Fibroblast of skin of right quadriceps (primary cell): Measurements from ENCODE around the gene STK32C.
A peak's percentile ranks its signal among the peaks of the same experiment; 100 is the strongest.
"Not testable (repeated sequence)": the region's sequence is repeated elsewhere in the genome, so short reads cannot be mapped to it uniquely, and the experiment has no call there.

Experiments
- DNase-seq: peaks from one replicate; pipeline ENCODE4 v3.0.0-alpha.2; 2013

The STK32C gene

DNA sequence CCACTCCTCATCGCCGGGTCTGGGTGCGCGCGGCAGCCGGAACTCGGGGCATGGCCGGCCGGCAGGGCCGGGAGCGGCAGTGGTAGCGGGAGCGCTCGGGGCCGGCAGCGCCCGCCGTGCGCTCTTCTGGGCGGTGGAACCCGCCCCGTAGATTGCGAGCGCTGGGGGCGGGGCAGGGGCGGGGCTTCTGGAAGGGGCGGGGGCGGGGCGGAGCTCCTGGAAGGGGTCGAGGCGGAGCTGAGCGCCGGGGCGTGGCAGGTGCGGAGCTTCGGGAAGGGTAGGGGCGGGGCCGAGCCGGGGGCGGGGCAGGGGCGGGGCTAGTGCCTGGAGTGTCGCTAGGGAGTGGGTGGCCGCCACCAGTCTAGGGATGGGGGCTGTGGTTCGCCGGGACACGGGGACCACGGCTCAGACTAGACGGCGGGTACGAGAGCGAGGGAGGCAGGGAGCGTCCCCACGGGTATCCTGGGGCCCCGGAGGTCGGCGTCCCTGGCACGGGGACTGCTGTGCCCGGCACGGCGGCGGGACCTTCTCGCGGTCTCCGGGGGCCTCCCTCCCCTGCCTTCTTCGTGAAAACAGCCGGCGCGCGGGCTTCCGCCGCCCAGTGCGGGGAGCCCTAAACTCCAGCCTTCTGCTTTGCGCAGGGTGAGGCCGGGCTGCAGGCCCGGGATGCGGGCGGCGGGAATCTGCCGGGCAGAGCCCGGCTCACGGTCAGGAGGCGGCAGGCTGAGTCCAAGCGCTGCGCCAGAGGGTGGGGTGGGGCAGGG lies at the start of gene STK32C:
STK32C (minus strand) TSS at position 128 of the 764 bp plus-strand sequence; CDS start at position 11, 117 bp downstream.
- peak; percentile 89 for DNase-seq

DNA sequence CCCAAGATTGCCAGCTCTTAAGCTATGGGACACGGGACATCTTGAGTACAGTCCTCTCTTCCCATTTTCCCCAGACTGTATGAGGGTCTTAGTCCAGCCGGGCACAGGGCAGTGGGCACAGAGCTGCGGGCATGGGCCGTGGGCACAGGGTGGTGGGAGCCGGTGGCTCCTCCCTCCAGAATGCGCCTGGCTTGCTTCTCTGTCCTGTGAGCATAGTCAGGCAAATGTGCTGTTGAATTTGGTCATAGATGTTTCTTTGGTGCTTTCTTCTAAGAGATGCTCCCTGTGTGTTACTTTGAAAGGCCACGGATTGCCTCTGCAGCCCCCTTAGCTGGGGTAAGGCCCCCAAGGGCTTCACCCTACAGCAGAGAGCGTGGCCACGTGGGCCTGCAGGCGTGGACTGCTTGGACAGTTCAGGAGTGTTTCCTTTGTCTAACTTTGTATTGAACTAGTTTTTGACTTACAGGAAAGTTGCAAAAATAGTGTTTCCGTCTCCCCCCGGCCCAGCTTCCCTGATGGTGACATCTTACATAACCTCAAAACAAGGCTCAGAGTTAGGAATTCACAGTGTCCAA lies 49.0 kb upstream of the STK32C start:
- no peak for DNase-seq

DNA sequence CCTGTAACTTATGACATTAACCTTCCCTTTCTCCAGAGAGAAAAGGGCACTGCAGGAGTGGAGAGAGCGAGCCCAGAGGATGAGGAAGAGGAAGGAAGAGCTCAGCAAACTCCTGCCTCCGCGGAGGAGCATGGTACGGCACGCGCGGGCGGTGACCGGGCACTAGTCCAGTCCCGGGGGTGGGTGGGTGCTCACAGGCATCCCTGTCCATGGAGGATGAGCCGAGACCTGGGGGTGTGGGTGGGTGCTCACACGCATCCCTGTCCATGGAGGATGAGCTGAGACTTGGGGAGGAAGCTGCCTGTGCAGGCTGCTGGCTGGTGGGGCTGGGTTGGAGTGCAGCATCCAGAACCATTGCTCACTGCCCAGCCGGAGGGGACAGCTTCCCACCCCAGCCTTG lies 48.0 kb upstream of the STK32C start:
- DNase-seq, result no peak

DNA sequence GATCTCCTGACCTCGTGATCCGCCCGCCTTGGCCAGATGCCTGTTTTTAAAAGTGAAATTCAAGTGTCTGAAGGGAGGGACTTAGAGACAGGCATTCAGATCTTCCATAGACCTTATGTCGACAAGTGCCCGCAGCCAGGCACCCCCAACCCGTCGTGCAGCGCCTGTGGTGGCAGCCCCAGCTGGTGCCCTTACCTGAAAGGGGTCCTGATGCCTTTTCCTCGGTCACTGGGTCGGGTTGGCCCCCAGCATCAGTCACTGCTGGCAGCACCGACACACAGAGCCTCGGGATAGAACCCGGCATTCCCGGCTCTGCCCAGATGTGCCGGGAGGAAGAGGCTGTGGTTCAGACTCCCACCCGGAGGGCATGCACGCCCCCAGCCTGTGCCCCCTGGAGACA lies 47.5 kb upstream of the STK32C start:
- DNase-seq, result no peak

DNA sequence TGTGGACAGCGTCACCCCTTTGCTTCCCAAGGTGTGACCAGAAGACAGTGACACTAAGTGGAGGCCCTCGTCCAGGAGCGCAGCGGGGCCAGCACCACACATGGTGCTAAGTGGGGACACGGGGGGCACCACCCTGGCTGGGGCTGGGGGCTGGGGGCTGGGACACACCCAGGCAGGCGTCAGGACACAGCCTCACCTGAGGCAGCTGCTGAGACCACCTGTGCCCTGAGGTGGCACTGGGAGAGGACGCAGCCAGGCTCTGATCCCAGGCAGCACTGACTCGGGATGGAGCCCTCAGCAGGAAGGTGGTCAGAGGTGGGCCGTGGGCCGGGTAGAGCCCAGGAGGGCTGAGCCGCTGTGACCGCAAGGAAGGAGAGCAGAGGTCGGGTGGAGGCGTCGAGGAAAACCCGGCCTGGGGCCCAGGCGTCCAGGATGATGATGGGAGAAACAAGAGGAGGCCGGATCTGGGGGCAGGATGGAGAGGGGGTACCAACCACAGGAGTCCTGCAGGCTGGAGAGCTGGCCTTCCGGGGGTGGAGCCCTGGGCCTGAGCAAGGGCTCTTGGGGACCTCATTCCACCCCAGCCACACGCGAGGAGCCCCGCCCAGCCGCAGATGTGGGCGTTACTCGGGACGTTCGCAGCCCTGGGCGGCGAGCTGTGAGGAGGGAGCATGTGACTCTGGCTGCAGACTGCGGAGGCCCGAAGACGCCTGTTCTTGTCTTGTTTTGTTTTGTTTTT lies 46.8 kb upstream of the STK32C start:
- DNase-seq, result no peak

DNA sequence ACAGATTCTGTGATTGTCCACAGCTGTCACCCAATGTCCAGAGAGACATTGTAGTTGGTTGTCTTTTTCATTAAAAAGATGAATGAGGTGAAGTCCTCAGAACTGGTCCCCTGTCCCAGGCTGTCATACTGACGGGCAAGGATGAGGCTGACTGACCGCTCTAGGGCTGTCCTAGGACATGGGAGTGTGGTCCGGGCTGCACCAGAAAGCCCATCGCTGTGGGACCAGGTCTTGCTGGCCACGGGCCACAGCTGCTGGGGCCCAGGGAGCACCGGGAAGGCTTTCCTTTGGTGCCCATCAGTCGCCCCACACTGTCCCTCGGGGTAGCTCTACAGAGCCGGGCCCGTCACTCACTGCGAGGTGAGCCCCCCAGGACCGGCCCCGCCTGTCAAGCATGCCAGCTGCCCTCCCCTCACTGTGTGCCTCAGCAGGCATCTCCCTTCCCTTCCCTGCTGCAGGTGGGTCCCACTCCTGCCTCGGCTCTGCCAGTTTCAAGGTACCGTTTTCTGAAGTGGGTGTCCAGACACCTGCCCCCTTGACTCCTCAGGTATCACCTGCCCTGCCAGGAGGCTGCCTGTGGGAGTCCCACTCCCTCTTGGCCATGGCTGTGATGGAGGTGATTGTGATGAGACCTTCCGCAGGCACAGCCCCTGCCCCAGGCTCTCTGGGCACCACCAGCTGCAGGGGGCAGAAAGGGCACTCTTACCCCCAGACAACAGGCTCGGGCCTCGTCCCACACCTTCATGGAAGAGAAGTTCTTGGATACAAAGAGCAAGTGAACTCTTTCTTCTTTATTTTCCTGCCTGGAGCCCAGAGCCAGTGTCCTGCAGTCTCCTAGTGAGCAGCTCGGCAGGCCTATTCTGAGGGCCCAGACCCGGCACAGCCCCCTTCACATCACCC lies 46.0 kb upstream of the STK32C start:
- no peak for DNase-seq

DNA sequence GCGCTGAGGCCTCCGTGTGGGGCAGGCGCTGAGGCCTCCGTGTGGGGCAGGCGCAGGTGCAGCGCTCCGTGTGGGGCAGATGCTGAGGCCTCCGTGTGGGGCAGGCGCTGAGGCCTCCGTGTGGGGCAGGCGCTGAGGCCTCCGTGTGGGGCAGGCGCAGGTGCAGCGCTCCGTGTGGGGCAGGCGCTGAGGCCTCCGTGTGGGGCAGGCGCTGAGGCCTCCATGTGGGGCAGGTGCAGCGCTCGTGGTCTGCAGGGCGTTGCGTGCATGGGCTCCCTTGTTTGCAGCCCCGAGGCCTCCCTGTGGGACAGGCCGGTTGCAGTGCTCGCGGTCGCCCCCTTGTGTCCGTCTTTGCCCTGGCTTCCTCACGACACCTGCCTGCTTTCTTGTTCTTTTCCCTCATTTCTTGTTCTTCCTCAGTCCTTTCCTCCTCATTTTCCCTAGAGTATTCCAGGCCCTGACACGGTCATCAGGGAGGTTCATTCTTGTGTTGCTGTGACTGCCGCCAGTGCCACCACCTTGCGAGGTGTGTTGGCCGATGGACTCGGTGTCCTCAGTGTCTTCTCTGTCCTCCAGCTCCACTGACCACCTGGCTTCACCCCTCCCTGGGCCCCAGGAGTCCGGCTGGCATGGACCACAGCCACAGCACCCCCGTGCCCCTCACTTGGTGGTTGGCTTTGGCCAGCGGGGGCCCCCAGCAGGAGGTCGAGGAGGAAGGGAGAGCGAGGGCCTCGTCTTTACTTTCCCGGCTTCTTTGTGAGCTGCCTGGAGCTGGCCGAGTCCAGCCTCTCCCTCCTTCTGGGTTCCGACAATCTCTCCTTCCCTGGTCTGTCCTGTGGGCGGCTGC lies 44.9 kb upstream of the STK32C start:
- peak; percentile 31 for DNase-seq

DNA sequence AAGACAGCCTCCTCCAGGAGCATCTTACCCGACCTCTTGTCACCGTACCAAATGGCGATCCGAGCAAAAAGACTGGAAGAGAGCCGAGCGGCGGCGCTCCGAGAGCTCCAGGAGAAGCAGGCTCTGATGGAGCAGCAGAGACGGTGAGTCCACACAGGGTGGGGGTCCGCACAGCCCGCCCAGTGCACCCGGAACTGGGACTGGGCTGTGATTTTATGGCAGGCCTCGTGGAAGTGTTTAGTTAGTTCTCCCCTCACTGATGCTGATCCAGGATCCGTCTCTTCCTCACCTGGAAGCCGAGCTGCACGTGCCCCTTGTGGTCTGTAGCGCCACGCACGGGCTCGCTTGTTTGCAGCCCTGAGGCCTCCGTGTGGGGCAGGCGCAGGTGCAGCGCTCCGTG lies 43.9 kb upstream of the STK32C start:
- DNase-seq, result no peak

DNA sequence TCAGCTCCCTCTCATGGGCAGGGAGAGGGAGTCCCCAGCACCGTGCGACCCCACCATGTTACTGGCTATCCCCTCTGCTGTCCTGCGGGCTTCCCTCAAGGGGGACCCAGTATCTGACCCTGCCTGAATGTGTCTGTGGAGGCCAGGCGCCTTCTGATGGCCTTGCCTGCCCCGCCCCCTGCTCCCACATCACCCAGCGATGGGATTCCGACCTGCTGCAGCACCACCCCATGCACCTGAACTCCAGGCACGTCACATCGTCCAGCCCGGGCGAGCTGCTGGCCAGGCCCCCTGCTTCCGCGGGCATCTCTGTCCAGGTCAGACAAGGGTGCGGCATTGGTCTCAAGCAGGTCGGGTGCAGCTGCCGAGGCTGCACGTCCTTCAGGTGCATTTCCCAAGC lies 43.2 kb upstream of the STK32C start:
- DNase-seq, result no peak

DNA sequence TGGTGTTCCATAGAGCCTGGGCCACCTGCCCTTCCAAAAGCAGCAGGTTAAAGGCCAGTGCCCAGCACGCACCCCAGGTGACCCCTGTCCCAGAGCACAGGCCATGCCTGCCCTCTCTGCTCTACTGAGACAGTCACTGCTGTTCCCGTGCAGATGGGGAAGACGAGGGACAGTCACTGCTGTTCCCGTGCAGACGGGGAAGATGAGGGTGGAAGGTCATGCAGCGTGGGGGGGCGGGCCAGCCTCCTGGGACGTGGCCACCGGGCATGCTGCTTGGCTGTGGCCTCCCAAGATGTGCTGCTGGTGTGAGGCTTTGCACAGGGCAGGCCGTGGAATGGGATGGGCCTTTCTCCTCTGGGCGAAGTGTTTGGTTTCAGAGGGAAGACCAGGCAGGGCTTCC lies 42.6 kb upstream of the STK32C start:
- no peak for DNase-seq

DNA sequence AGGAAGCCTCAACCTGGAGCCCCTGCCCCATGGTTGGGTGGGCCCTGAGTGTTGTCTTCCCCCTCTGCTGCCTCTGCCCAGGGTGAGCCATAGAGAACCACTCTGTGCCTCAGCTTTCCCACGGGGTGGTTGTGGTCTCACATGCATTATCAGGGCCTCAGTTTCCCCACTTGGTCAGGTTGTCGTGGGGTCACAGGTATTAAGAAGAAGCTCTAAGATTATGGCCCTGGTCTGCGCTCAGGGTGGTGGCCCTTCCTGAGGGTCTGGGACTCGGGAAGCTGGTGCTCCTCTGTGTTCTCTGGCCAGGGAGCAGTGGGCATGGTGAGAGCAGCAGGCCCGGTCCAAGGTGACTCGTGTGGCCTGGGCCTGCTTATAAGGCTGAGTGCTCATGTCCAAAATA lies 42.0 kb upstream of the STK32C start:
- no peak for DNase-seq

DNA sequence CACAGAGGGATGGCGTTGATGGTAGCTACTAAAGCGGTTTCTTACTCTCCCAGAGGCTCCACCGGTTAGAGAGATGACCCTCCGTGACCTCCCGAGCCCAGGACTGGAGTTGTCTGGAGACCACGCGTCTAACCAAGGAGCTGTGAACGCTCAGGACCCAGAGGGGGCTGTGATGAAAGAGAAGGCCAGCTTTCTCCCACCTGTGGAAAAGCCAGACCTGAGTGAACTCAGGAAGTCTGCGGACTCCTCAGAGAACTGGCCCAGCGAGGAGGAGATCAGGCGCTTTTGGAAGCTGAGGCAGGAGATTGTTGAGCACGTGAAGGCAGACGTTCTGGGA lies 40.1 kb upstream of the STK32C start:
- no peak for DNase-seq

DNA sequence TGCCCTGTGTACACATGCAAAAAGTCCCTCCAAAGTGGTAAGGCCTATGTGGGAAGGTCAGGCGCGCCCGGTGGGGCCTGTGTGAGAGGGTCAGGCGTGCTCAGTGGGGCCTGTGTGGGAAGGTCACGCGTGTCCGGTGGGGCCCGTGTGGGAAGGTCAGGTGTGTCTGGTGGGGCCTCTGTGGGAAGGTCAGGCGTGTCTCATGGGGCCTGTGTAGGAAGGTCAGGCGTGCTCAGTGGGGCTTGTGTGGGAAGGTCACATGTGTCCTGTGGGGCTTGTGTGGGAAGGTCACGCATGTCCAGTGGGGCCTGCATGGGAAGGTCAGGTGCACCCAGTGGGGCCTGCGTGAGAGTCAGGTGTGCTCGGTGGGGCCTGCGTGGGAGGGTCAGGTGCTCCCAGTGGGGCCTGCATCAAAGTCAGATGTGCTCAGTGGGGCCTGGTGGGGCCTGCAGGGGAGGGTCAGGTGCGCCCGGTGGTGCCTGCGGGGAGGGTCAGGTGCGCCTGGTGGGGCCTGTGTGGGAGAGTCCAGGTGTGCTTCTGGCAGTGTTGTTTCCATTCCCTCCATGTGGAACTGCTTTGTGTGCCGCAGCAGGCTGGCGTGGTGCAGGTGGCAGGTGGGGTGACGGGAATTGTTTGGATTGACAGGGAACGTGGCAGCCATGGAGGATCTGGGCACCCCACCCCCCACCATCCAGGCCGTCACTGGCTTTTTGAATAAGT lies 39.6 kb upstream of the STK32C start:
- DNase-seq, result no peak

DNA sequence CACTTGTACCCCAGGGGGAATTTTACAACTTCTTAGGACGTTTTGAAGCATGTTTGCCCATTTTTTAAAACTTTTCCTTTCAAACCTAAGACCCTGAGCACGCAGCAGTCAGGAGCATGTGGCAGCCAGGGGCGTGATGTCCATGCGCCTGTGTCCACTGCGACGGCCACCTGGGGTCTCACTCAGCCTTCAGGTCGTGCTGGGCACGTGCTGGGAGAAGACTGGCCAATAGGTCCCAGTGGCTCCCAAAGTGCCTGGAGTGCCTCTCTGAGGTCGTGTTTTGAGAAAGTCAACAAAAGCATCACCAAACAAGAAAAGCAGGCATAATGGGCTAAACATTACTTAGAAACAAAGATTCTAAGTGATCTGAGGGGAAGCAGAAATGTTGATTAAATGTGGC lies 39.1 kb upstream of the STK32C start:
- no peak for DNase-seq

DNA sequence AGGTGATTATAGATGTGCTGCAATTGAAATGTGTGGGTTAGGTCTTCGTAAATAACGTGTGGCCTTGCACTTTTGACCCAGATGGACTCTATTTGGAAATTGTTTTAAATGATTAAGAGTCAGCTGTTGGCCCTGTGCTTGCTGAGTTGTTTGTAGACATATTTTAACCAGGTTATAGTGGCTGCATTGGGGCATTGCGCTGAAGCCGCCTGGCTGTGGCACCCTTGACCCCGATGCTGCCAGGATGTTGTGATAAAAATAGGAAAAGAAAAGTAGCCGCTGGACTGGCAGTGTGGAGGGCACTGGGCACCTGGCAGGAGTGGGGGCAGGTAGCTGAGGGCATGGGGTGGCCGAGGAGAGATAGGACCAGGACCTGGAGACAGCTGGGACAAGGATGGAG lies 37.6 kb upstream of the STK32C start:
- DNase-seq, result no peak

DNA sequence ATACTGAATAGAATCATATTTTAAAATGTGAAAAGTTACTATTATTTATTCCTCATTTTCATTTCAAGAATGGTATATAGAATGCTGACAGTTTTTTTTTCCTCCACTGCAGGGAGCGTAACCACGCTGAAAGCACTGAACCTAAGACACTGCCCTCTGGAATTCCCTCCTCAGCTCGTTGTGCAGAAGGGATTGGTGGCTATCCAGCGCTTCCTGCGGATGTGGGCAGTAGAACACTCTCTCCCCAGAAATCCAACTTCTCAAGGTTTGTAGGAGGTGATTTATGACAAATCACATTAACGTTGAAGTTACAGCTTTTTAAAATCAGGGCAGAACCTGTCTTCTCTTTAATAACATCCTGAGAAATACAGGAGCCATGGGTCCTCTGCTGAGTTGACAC lies 36.6 kb upstream of the STK32C start:
- DNase-seq, result no peak

DNA sequence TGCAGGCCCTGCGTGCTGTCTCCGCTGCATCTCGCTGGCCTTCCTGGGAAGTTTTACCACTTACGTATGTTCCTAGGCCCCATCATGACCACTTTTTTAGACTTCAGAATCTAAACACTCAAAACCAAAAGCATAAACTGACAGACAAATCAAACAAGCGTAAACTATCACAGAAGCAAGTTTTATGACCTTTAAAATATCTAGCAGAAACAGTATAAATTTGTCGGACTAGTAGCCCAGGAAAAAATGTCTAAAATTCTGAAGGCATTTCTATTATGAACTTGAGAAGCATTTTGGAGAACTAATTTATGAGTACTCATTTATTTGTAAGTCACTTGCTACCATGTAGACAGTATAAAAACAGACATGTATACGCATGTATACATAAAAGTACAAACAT lies 34.8 kb upstream of the STK32C start:
- DNase-seq, result no peak

DNA sequence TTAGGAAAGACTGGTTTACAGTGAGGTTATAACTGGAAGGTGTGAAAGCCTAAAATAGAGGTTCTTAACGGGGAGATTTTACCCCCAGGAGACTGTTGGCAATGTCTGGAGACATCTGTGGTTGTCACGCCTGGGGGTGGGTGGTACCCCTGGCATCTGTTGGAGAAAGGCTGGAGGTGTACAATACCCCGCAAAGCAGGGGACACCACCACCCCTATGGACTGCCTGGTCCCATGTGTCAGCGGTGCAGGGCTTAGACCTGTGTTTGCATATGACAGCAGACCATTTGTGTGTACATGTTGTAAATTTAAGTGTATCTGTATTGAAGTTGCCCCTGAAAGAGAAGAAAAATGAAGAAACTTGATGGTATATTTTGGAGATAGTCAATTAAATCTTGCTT lies 34.0 kb upstream of the STK32C start:
- DNase-seq, result no peak

DNA sequence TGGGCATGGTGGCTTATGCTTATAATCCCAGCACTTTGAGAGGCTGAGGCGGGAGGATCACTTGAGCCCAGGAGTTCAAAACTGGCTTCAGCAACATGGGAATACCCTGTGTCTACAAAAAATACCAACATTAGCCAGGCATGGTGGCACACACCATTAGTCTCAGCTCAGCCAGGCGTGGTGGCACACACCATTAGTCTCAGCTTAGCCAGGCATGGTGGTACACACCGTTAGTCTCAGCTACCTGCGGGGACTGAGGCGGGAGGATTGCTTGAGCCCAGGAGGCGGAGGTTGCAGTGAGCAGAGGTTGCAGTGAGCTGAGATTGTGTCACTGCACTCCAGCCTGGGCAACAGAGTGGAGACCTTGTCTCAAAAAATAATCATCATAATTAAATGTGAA lies 33.3 kb upstream of the STK32C start:
- DNase-seq, result no peak

DNA sequence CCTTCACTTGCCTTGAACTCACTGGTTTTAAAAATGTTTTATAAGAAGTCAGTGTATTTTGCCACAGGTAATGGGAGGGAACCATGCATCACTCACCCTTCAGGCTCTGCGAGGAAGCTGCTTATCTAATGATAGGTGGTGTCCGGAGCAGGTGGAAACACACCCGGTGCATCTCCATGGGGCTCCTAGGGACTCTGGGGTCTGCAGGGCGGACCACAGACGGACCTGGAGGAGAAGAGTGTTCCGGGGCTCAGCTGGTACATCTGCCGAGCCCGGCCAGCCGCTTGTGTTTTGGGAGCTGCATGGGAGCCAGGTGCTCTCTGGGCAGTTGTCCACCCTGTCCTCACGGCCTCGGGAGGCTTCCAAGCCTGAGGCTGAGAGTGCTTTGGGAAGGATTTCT lies 31.5 kb upstream of the STK32C start:
- DNase-seq, result no peak

DNA sequence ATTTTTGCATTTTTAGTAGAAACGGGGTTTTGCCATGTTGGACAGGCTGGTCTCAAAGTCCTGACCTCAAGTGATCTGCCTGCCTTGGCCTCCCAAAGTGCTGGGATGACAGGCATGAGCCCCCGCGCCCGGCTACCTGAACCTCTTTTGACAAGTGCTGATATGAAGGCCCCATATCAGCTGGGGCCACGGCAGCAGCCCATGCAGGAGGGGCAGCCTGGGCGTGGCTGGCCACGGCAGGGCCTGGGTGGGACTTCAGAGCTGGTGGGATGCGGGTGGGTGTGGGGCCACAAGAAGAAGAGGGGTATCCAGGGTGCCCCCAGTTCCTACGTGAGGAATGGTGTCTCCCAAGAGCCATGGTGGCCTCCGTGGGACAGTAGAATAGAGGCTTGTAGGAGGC lies 31.1 kb upstream of the STK32C start:
- DNase-seq, result no peak

DNA sequence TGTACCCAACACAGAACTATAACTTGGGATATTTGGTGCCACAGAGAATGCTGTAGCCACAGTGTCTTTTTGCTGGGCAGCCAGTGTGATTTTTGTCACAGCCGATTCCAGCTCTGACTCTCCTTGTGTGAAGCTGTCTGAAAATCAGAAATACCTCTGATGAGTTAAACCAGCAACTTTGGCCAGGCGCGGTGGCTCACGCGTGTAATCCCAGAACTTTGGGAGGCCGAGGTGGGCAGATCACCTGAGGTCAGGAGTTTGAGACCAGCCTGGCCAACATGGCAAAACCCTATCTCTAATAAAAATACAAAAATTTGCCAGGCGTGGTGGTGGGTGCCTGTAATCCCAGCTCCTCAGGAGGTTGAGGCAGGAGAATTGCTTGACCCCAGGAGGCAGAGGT lies 30.1 kb upstream of the STK32C start:
- not testable (repeated sequence) for DNase-seq
